HG03175 (cell line): ENCODE measurements around the gene LDHB.
"Not testable (repeated sequence)": the region's sequence is repeated elsewhere in the genome, so short reads cannot be mapped to it uniquely, and the experiment has no call there.

ENCODE experiments used
- ATAC-seq: cut with Tn5 transposase; IDR thresholded peaks from one replicate; pipeline ENCODE4 v1.9.1; 2021; ENCODE audit warnings: mild to moderate bottlenecking, moderate library complexity; ENCODE audit not compliant: unreplicated experiment

The LDHB gene

DNA sequence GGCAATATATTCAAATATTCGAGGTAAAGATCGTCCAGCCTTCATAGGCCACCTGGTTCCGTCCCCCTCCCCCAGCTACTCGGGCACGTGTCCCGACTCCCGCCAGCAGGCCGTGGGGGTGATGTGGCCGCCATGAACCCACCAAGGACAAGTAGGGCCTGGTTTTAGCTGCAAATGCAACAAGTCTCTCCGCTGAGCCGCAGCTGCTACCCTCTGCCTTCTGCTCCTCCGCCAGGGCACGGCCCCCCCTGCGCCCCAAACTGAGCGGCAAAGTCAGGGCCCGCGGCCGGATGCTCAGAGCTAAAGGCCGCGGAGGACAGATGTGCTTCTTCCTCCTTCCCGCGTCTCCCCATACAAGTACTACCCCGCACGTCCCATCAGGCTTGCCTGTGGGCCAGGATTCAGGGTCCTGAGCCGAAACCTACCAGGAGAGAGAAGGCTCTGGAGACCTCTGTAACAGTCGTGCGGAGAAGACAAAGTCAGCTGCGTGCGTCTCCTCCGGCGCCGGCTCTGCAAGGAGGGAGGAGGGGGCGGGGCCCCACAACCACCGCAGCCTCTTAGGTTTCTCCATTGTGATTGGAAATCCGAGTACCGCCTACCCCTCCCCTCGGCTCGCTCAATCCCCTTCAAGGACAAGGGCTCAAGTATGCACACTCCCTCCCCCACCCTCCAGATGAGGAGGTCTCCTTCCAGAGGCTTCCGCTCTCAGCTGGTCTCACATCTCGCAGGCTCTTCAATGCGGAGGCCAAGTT, at the start of gene LDHB:
LDHB (minus strand) TSS at position 517 of the 752 bp plus-strand sequence. CDS start 3,171 bp downstream, outside the sequence.
- peak; percentile 92 for ATAC-seq

- no peak for ATAC-seq
These were observed 47.2 kb upstream of the LDHB start for GRCh38 chr12:21704847-21705246.

DNA sequence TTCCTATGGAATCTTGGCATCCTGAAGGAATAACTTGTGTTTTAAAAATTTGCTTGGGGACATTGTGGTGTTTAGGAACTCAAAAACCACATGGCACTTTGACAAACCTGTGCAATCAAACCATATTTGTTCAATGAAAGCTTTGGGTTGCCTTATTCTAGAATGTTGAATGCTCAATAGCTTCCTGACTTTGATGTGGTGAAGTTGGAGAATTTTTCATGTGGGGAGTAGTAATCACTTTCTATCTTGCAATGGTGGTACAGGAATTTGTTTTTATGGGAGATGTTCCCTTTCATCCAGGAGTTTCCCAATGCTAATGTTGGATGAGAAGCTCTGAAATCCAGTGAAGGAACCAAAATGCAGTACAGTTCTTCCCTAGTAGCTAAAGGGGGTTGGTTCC, 42.2 kb upstream of the LDHB start:
- ATAC-seq = no peak

GRCh38 chr12:21697904-21698630, 40.4 kb upstream of the LDHB start:
- no peak for ATAC-seq

GRCh38 chr12:21696625-21697024, 39.0 kb upstream of the LDHB start:
- ATAC-seq = no peak

DNA sequence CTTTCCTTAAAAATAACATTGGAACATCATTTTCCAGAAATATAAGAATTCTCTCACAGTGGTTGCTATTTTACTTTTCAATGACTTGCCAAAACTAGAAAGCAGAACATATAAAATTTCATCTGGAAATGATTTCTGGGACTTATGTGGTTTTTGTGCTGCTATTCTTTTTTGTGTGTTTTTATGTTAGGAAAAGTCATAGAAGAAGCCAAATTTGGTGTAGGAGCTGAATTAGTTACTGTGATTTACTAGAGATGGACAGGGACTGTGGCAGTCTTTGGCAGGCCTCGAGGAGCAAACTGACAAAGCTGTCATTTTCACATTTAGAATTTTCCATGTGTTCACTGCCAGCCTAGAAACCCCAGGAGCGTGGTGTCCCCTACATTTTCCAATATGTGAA, 38.3 kb upstream of the LDHB start:
- no peak for ATAC-seq

DNA sequence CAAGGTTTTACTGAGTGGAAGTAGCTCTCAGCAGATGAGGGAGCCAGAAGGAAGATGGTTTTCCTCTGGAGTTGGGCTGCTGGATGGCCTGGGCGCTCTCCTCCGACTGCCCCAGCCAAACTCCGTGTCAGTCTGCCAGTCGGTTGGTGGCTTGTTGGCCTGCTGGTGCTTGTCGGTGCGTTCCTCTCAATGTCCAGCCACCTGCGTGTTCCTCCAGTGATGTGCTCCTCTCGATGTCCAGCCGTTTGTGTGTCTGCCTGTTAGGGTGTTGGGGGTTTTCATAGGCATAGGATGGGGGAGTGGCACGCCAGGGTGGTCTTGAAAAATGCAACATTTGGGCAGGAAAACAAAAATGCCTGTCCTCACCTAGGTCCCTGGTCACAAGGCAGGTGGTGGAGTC, 37.0 kb upstream of the LDHB start:
- ATAC-seq = no peak

DNA sequence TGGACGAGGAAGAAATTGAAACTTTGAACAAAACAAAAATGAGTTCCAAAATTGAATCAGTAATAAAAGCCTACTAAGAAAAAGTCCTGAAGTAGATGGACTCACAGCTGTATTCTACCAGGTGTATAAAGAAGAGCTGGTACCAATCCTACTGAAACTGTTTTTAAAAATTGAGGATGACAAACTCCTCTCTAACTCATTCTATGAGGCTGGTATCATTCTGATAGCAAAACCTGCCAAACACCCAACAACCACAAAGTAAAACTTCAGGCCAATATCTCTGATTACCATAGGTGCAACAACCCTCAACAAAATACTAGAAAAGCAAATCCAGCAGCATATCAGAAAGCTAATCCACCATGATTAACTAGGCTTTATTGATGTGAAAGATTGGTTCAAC, 33.9 kb upstream of the LDHB start:
- no peak for ATAC-seq

DNA sequence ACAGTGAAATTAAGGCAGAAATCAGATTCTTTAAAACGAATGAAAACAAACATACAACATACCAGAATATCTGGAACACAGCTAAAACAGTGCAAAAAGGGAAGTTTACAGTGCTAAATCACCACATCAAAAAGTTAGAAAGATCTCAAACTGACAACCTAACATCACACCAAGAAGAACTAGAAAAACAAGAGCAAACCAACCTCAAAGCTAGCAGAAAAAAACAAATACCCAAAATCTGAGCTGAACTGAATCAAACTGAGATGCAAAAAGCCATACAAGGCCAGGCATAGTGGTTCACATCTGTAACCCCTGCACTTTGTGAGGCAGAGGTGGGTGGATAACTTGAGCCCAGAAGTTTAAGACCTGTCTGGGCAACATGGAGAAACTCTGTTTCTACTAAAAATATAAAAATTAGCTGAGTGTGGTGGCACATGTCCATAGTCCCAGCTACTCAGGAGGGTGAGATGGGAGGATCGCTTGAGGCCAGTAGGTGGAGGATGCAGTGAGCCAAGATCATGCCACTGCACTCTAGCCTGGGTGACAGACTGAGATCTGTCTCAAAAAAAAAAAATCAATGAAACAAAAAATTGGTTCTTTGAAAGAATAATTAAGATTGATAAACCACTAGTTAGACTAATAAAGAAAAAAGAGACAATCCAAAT, 33.2 kb upstream of the LDHB start:
- ATAC-seq = no peak

- ATAC-seq = no peak
These were observed 25.5 kb upstream of the LDHB start for GRCh38 chr12:21683115-21683514.

GRCh38 chr12:21678959-21679358, 21.3 kb upstream of the LDHB start:
- ATAC-seq = no peak

- ATAC-seq = no peak
These were observed 20.1 kb upstream of the LDHB start for GRCh38 chr12:21677622-21678277.

DNA sequence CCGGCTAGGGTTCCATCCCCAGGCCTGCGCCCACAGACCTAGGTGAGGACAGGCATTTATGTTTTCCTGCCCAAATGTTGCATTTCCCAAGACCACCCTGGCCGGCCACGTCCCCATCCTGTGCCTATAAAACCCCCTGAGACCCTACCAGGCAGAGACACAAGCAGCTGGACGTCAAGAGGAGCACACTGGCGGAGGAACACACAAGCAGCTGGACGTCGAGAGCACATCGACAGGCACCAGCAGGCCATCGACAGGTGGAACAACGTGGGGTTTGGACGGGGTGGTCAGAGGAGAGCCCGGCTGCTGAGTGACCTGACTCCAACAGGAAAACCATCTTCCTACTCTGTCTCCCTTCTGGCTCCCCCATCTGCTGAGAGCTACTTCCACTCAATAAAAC, 19.6 kb upstream of the LDHB start:
- ATAC-seq = no peak

DNA sequence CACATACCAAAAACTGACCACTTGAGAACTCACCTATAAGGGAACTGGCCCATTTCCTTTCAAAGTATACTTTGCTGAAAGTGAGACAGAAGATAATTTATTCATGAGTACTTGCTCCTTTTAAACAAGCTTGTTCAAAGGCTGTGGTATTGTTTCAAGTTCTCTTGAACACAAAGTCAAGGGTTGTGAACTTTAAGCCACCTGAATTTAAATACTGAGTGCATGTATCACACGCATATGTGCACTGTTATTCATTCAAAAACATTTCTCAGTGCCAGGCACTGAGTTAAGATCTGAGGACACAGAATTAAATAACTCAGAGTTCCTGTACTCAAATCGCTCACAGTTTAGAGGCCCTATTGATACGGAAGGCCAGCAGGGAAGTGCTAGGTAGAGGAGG, 19.1 kb upstream of the LDHB start:
- no peak for ATAC-seq

DNA sequence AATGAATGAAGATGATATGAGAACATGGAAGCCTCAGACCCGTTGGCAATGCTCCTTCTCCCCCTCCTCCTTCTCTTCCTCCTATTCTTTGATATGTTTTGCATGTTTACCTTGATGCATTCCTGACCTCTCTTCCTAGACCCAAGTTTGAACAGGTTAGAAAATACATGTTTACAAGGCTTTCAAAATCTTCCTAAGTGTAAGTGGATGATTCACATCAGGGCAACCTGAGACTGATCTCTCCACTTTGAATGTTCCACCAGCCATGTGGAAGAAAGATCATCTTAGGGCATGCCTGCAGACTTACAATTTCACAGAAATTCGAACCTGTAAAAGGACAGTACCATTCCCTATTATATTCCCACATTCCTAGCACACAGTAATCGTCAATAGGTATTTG, 18.0 kb upstream of the LDHB start:
- no peak for ATAC-seq

DNA sequence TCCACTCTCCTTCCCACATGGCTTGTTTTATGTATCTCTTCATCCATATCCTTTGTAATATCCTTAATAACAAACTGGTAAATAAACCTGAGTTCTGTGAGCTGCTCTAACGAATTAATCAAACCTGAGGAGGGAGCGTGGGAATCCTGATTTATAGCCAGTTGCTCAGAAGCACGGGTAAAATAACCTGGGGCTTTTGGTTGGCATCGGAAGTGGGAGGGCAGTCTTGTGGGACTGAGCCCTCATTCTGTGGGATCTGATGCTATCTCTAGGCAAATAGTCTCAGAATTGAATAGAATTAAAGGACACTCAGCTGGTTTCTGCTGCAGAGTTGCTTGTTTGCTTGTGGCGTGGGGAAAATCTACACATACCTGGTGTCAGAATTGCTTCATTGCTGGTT, 17.5 kb upstream of the LDHB start:
- no peak for ATAC-seq

DNA sequence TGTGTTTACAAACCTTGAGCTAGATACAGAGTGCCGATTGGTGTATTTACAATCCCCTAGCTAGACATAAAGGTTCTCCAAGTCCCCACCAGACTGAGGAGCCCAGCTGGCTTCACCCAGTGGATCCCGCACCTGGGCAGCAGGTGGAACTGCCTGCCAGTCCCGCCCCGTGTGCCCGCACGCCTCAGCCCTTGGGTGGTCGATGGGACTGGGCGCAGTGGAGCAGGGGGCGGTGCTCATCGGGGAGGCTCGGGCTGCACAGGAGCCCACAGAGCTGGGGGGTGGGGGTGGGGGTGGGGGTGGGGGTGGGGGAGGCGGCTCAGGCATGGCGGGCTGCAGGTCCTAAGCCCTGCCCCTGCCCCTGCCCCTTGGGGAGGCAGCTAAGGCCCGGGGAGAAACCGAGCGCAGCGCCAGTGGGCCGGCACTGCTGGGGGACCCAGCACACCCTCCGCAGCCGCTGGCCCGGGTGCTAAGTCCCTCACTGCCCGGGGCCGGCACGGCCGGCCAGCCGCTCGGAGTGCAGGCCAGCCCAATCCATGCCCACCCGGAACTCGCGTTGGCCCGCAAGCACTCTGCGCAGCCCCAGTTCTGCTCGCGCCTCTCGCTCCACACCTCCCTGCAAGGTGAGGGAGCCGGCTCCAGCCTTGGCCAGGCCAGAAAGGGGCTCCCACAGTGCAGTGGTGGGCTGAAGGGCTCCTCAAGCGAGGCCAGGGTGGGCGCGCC, 16.3 kb upstream of the LDHB start:
- not testable (repeated sequence) for ATAC-seq

- no peak for ATAC-seq
These were observed 14.5 kb upstream of the LDHB start for GRCh38 chr12:21672146-21672545.

GRCh38 chr12:21666722-21667121, 9.1 kb upstream of the LDHB start:
- no peak for ATAC-seq

GRCh38 chr12:21665816-21666215, 8.2 kb upstream of the LDHB start:
- no peak for ATAC-seq
